DMS114 treated with DMSO at 0.1 percent for 48 hours (cell line): Measurements from ENCODE around the gene CMYA5.
"Not testable (repeated sequence)": the region's sequence is repeated elsewhere in the genome, so short reads cannot be mapped to it uniquely, and the experiment has no call there.

Experiments
- DNase-seq: peaks from one replicate; lab custom pipeline; 2025; ENCODE audit not compliant: unreplicated experiment; lab: John Stamatoyannopoulos, UW

The CMYA5 gene

DNA sequence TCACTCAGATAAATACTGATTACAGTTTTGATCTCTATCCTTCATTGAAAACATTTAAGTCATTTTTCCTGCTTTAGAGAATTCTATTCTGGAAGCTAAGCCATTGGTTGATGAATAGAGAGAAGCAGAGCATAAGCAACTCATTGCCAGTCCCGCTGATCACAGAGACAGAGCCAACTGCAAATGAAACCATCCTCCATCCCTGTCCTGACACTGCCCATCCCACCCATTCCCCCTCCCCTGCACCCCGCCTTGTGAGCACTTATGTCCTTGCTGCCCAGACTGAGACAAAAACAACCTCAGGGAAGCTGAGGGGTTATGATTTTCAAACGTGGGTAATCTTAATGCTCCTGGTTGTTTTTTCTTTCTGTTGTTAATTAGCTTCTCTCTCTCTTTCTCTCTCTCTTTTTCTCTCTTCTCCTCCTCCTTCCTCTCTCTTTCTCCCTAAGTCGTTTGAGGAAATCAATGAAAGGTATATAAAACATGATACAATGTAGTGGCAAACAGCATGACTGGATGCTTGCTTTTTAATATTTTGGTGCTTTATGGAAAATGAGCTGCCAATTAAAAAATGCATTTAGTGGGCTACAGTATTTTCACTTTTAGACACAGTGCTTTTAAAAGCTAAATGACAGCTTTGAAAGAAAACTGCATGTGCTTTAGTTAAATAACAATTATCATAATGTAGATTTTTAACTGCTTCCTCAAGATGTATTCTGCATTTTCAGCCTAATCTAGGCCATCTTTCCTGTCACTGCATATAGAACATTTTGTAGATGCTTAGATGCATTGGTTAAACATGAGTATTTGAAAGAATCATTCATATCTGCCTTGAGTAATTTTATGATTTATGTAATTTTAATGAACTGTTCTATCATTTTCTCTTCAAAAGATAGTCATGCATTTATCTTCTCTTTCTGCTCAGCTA, 57.3 kb downstream of the CMYA5 start:
- DNase-seq = no peak

DNA sequence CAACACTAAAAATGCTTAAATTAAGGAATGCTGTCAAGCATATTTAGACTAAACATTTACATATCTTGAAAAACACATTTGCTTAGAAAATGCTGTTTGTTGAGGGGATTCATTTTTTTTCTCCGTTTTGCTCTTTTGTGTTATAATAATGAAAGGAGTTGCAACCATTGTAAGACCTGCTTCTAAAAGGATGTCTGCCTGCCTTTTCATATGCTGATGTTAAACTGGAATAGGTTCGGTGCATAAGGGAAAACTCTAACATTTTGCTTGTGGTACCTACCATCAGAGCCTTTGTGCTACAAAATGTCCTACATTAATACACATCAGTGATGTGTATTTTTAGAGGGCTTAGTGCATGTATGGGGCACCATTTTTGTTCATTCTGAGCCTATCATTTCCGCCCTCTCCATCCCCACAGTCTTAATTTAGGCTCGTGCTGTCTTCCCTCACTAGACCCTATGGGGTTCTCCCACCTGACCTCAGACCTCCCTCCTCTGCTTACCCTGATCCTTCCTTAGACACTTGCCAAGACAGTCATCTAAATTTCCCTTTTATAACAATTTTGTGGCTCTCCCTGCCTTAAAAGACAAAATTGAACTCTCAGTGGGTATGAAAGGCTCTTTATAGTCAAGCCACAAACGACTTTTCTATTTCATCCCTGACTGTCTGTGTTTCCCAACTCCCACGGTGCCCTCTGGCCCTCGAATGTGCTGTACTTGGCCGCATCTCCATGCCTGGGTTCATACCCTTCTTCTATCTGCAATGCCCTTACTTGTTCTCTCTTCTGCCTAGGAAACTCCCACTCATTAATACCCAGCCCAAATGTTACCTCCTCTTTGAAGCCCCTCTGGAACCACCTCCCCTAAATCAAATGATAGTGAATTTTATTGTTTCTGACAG, 61.2 kb downstream of the CMYA5 start:
- DNase-seq = no peak

DNA sequence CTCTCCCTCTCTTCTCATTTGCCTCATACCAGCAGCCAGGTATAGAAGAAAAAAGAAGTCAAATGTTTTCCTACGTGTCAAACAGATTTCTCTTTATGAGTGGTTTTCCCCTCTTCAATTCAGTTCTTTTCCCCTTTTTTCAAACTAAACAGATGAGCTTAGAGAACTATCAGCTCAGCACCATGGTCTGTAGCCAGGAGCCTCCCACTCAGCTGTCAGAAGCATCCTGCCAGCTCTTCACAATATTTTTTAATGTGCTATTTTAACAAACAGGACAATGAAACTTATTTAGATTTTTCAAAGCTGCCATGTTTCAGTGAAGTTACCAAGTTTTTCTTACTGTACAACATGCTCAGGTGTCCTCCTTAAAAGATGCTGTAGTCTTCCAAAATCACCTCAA, 63.5 kb downstream of the CMYA5 start:
- DNase-seq = no peak

DNA sequence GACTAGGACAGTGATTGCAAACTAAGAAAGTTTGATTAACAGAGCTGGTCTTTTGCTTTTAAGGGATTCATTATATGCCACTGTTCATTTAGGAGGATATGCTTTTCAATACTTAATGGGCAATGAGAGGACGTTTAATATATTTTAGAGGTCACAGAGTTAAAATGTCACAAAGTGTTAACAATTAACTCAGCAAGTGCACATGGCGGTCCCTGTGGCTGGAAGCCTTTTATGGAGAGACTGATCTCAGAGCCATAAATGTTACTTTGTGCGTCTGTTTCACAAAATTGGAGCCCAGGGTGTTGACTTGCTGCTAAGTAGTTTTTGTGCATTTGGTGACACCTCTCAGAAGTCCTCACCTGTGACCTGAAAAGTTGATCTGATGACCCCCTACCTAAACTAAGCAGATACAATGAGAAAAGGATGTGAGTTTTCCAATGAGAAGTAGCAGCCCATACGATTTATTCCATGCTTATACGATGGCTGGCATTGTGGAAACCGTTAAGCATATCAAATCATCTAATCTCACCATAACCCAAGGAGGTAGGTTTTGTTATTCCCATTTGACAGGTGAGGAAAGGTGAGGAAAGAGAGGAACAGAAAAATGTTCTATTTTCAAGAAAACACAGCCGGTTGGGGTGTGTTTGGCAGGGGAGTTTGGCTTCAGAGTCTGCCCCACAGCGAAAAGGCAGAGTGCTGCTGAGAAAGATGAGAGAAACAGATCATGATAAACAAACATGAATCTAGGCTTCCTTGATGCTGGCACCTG, 64.4 kb downstream of the CMYA5 start:
- DNase-seq = no peak

DNA sequence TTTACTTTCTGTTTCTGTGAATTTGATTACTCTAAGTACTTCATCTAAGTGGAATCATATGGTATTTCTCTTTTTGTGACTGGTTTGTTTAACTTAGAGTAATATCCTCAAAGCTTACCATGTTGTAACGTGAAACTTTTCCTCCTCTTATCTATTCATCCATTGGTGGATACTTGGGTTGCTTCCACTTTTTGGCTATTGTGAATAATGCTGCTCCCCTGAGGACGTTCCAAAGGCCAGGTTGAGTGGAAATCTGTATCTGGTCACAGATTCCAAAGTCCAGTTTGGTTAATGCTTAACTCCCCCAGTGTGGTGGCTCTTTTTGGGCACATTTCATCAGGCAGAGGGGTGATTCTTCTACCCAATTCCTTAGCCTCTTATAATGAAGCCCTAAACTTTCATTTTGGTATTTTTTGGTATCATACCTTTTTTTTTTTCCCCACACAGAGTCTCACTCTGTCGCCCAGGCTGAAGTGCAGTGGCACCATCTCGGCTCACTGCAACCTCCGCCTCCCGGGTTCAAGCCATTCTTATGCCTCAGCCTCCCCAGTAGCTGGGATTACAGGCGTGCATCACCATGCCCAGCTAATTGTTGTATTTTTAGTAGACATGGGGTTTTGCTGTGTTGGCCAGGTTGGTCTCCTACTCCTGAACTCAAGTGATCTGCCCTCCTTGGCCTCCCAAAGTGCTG, 65.4 kb downstream of the CMYA5 start:
- no peak for DNase-seq

DNA sequence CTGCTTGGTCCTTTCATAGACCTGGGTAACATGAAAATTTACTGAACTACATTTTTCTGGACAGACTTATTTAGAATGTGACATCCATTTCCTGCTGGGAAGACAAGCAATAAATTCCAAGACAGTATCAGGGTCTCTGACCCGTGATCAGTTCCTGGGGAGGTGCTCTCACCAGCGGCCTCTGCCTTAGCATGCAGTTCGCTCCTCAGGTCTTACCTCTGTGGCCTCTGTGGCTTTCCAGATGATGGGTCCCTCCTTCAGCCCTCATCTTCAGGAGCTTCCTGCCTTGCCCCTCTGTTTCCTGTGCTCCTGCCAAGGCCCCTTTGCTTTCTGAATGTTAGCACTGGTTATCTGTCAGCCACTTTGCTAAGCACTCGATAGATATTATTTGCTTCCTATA, 66.4 kb downstream of the CMYA5 start:
- DNase-seq = no peak

DNA sequence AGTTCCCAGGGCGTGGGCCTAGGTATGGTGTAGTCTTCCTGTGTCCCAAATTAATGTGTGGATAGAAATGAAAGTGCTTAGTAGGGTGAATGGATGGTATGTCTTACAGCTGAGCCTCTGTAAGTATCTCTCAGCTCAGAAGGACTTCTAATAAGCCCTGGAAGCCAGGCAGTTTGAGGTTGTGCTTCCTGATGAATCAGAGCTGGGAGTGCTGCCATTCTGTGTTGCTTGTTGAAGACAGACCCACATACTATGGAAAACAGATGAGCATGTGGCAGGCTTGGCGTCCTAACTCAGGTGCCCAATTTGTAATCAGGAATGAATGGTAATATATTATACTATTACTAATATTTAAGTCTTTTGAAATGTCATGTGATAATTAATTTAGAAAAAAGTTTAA, 69.8 kb downstream of the CMYA5 start:
- no peak for DNase-seq

DNA sequence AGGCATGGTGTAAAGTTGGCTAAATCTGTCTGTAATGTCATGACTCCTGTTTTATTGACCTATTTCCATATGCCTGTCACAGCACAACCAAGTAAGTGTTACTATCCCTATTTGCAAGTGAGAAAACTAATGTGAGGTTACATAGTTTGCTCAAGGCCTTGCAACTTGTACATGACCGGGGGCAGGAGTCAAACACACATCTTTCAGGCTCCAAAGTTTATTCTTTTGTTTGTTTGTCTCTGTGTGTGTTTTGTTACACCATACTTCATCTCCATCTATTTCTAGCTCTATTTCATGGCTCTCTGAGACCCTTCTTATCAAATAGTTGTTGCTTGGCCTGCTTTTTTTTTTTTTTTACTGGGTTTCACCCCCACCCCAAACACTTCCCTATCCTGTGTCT, 70.2 kb downstream of the CMYA5 start:
- DNase-seq = no peak

DNA sequence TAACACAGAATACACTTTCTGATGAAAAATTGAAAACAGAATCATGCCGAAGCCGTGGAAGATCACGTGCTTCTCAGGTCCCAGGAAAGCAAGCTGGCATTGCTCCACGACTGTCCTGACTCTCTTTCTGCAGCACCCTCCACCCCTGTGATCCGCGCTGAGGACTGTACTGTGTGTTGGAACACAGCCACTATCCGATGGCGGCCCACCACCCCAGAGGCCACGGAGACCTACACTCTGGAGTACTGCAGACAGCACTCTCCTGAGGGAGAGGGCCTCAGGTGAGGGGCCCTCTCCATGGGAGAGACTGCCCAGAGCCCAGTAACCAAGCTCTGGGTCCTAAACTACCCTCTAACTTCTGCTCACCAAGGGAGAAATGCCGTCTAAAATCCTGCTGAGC, 73.3 kb downstream of the CMYA5 start:
- DNase-seq = no peak

DNA sequence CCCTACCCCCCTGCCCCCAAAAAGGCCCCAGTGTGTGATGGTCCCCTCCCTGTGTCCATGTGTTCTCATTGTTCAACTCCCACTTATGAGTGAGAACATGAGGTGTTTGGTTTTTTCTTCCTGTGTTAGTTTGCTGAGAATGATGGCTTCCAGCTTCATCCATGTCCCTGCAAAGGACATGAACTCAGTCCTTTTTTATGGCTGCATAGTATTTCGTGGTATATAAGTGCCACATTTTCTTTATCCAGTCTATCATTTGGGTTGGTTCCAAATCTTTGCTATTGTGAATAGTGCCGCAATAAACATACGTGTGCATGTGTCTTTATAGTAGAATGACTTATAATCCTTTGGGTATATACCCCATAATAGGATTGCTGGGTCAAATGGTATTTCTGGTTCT, 74.5 kb downstream of the CMYA5 start:
- DNase-seq = not testable (repeated sequence)

DNA sequence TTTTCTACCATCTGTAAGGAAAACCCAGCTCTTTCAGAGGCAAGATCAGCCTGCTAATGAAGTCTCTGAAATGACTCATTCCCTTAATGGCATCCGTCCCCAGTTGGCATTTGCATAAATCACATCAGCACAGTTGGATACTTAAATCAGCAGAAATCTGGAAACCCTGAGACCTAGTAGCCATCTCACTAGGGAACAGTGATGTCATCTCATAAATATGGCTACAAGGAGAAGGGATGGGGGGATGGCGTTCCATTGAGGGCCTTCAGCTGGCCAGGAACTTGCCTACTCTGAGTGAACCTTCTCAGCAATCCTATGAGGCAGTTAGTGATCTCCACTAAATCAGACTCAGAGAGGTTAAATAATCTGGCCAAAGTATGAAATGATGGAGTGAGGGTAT, 81.8 kb downstream of the CMYA5 start:
- no peak for DNase-seq

DNA sequence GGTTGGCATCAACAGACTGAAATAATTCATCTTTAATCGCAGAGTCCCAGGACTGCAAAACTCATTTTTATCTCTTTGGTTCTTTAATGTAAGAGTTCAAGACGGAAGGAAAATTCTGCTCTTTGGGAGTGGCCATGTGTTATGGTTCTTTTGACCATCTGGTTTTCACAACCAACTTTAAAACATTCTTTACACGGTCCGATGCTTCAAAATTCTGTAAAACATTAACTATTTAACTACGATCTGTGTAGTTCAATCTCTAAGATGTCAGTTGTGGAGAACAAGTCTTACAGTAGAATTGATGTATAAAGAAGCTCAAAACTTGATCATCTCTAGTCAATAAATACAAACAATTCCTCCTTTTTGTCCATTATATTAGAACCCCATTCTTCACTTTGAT, 83.0 kb downstream of the CMYA5 start:
- DNase-seq = no peak

DNA sequence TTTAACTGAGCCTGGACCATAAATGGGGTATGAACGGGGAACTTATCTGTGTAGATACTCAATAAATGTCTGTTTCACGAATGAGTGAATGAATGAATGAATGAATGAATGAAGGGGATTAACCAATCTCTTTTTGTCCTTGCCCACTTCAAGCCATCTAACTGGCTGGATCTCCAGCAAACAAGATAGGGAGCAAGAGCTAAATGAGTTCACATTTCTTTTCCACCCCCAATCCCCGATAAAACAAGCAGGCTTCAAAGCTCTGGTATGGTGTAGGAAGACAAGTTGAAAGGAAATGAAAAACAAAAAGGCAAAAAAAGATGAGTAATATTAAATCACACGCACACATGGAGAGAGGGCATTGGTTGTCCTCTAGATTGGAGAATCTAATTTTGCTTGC, 84.0 kb downstream of the CMYA5 start:
- DNase-seq = no peak

DNA sequence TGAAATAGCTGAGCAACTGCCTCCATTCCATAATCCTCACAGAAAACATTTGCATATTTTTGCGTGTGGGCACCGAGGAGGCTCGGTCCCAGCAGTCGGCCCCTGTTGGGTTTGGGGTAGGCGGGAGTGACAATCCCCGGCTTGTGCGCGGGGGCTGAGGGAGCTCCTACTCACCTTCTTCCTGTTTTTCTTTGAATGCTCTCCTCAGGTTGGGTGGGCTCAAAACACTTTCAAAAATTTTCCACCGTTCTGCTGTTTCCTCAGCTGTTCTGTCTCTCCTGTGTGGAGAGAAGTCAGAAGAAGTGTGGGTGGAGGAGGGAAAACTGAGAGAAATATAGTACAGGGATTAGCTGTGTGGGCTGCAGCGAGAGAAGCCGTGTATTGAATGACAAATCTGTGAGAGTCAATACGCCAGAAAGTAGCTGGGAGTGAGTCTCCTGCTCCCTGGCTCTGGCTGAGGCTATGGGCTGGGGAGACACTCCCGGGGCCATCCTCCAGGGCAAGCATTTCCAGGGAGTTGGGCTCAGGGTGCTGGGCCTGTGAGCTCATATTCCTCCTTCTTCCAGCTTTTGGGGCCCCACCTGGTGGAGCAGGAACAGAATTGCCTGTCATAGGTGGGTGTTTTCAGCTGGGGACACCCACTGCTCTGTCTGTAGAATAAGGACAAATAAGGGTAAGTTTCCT, 84.7 kb downstream of the CMYA5 start:
- peak; percentile 2 for DNase-seq

DNA sequence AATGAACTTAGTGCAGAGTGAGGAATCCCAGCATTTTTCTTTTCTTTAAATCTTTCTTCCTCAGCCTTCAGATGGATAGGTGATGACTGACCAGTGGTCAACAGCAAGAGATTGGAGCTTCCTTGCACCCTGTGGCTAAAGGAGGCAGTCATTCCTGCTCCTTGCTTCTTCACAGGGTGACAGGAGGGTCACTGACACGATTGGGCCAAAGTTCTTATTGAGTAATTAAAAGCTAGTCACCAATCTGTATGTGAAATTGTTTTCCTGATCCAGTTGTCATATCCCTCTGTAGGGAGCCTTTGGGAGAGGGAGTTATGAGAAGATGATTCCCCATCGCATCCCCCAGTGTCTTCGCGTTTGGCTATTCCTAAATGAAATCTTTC, 85.2 kb downstream of the CMYA5 start:
- DNase-seq = no peak

DNA sequence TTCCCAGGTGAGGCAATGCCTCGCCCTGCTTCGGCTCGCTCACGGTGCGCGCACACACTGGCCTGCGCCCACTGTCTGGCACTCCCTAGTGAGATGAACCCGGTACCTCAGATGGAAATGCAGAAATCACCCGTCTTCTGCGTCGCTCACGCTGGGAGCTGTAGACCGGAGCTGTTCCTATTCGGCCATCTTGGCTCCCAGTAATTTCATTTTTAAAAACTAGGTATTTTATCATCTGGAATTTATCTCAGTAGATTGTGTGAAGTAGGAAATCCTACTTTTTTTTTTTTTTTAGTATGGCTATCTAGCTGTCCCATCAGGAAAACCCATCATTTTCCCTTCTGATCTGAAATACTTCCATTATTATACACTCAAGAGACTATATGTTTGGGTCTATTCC, 95.1 kb downstream of the CMYA5 start:
- not testable (repeated sequence) for DNase-seq

DNA sequence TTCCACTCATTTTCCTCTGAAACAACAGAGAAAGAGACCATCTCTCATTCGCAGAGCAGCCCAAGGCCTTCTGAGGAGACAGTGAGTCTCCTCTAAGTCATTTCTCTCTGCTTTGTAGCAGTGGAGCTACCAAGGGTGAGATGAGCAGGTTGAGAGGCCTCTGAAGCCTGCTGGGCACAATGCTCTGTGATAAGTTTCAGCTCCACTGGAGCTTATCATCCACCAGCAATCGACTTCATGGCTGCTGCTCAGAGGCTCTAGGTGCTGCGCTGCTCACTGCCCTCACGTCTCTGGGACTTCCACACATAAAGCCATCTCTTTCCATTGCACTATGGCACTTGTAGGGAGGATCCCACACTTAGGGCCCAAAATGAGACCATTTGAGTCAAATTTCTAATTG, 96.3 kb downstream of the CMYA5 start:
- no peak for DNase-seq

DNA sequence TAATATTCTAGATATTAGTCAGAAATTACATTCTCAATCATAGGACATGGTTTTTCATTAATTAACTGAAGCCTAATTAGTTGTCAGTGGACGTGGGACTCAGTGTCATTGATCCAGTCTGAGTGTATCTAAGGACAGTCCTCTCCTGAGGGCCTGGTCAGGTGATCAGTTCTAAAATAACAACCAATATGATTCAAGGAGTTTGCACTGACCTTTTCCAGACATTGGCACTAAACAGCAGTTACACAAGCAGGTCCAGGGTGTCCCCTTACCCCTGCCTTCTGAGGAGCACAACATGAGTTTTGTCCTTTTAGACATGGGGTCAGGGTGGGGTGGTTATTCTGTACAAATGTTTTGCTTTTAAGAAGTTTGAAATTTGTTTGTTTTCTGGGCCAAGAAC, 97.8 kb downstream of the CMYA5 start:
- DNase-seq = no peak

DNA sequence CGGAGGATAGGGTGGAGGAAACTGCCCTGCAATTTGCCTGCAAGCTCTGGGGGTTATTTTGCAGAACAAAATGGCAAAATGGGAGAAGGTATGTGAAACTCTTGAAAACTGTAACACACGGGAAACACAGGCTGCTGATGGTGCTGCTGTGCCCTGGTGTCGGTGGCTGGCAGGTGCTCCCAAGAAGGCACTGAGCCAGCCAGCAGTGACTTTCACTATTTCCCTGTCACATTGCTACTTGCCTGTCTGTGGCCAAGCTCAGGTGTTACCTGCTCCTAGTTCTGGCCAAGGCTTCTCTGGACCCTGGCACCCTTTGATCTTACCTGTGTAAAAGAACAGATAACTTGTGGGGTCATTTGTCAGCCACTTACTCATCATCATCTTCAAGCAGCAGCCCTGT, 102.2 kb downstream of the CMYA5 start:
- DNase-seq = no peak

DNA sequence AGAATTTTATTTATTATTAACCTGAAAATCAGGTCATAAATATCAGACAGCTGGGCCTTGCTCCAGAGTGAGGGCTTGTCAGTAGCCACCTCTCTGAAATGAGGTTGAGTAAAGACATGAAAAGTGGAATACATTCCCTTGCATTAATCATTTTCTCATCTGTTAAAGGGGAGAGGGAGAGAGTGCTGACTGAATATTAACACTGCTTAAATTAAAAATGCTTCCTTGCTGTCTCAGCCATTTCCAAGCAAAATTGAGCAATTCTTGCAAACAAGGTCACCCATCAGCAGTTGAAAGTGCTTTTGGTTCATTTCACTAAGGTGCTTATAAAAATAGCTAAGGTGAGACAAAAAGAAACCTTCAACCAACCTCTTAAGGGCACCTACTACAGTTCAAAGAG, 102.8 kb downstream of the CMYA5 start:
- DNase-seq = no peak
